Endothelial cell of umbilical vein (primary cell): Measurements from ENCODE around the gene RNFT2. TPM values are rescaled to one million over a fixed set of nuclear protein-coding genes. Genes with fewer than 3 reads are reported as not detected.

Experiments used
- BruUV-seq: library from RNA; stranded (reverse); fragments of 400-500 nt; replicated peaks from 2 replicates; lab custom pipeline; 2021; lab: Mats Ljungman, UMichigan
- CTCF ChIA-PET: fragments of 300-600, 350-600 bp; sonication (Branson Sonifier 250); formaldehyde crosslinking; loops from one replicate; lab custom pipeline; 2021; ENCODE audit warnings: antibody characterized with exemption, inconsistent platforms; lab: Charles Lee
- POLR2A ChIA-PET: fragments of 300-600, 350-600 bp; sonication (Branson Sonifier 250); formaldehyde crosslinking; loops from one replicate; lab custom pipeline; 2021; ENCODE audit warnings: antibody characterized with exemption, inconsistent platforms; lab: Charles Lee
- DNase-seq: peaks from one replicate; pipeline ENCODE4 v3.0.0-alpha.2; 2011; ENCODE audit warnings: low read depth, low spot score
- FAIRE-seq: peaks from 2 replicates; lab custom pipeline; 2011; peaks lifted over from hg19 to GRCh38; lab: Jason Lieb, UNC
- H2AFZ ChIP-seq: 2 replicates; pipeline ENCODE4 v1.6.0; 2012; ENCODE audit warnings: low read depth, low read length, control low read depth, inconsistent platforms
- H3K27ac ChIP-seq: 2 replicates; pipeline ENCODE4 v1.5.1; 2011; ENCODE audit warnings: low read depth, mild to moderate bottlenecking, control low read depth, low read length, moderate library complexity; ENCODE audit not compliant: insufficient read depth
- H3K27me3 ChIP-seq, 2 experiments: 2 replicates each; pipeline versions ENCODE4 v1.6.0 to v1.6.1; 2011; ENCODE audit warnings: low read length in 2 of 2, mixed read lengths in 1 of 2; ENCODE audit not compliant: control insufficient read depth in 2 of 2, insufficient read depth in 2 of 2
- H3K36me3 ChIP-seq, 2 experiments: 2 replicates in 1 of 2; 3 replicates in 1 of 2; pipeline ENCODE4 v1.5.1; 2011; ENCODE audit warnings: low read length in 2 of 2, mild to moderate bottlenecking in 1 of 2, moderate library complexity in 1 of 2; ENCODE audit not compliant: control insufficient read depth in 2 of 2, insufficient read depth in 2 of 2; ENCODE audit errors: extremely low read depth in 1 of 2
- H3K4me1 ChIP-seq: 3 replicates; pipeline ENCODE4 v1.5.1; 2011; ENCODE audit warnings: mild to moderate bottlenecking, low read length; ENCODE audit not compliant: control insufficient read depth, insufficient read depth; ENCODE audit errors: extremely low read depth
- H3K4me2 ChIP-seq: 2 replicates; pipeline ENCODE4 v1.6.1; 2011; ENCODE audit warnings: low read length, control low read depth, mixed read lengths; ENCODE audit not compliant: insufficient read depth
- H3K4me3 ChIP-seq, 3 experiments: fragments of 200-600 bp in 1 of 3; sonication (generic), shearing (Covaris generic) in 1 of 3; replicated peaks in 1 of 3; 2 replicates each; pipeline ENCODE4 v1.5.1; 2011 to 2016; ENCODE audit warnings: control low read depth in 3 of 3, low read length in 3 of 3, mild to moderate bottlenecking in 2 of 3, inconsistent platforms in 1 of 3, low read depth in 1 of 3, moderate library complexity in 1 of 3; ENCODE audit not compliant: insufficient read depth in 1 of 3
- H3K79me2 ChIP-seq: 2 replicates; pipeline ENCODE4 v1.6.0; 2012; ENCODE audit warnings: low read length, inconsistent platforms; ENCODE audit not compliant: control insufficient read depth, insufficient read depth
- H3K9ac ChIP-seq: replicated peaks from 2 replicates; pipeline ENCODE3; 2011; ENCODE audit warnings: low read length, control low read depth; ENCODE audit not compliant: insufficient read depth; ENCODE audit errors: extremely low read depth
- H3K9me1 ChIP-seq: replicated peaks from 3 replicates; pipeline ENCODE4 v1.6.0; 2011; ENCODE audit warnings: mild to moderate bottlenecking, low read length; ENCODE audit not compliant: control insufficient read depth, insufficient read depth; ENCODE audit errors: extremely low read depth
- H3K9me3 ChIP-seq: replicated peaks from 2 replicates; pipeline ENCODE4 v1.5.1; 2012; ENCODE audit warnings: low read length, inconsistent platforms; ENCODE audit not compliant: control insufficient read depth, insufficient read depth
- H4K20me1 ChIP-seq: replicated peaks from 2 replicates; pipeline ENCODE3; 2011; ENCODE audit warnings: mild to moderate bottlenecking, low read length; ENCODE audit not compliant: control insufficient read depth, insufficient read depth; ENCODE audit errors: extremely low read depth
- EZH2 ChIP-seq: IDR thresholded peaks from 2 replicates; pipeline ENCODE4 v1.6.1; 2012; ENCODE audit warnings: borderline replicate concordance, low read depth, mild to moderate bottlenecking, moderate library complexity, low read length, inconsistent platforms; ENCODE audit not compliant: severe bottlenecking
- FOS ChIP-seq: IDR thresholded peaks from 2 replicates; pipeline ENCODE4 v1.6.1; 2011; ENCODE audit warnings: mild to moderate bottlenecking, low read length, moderate library complexity, borderline replicate concordance; ENCODE audit not compliant: insufficient read depth
- GATA2 ChIP-seq: IDR thresholded peaks from 2 replicates; pipeline ENCODE4 v1.7.0; 2011; ENCODE audit warnings: low read depth, mild to moderate bottlenecking, moderate library complexity, mixed read lengths, low read length; ENCODE audit not compliant: insufficient read length, insufficient read depth
- JUN ChIP-seq: IDR thresholded peaks from 2 replicates; pipeline ENCODE4 v1.6.1; 2011; ENCODE audit warnings: borderline replicate concordance, low read depth; ENCODE audit not compliant: insufficient read length, insufficient read depth
- MYC ChIP-seq: IDR thresholded peaks from one replicate; pipeline ENCODE4 v1.6.1; 2011; ENCODE audit warnings: mild to moderate bottlenecking, low read depth, low read length
- POLR2A ChIP-seq: IDR thresholded peaks from 2 replicates; pipeline ENCODE4 v1.6.1; 2012; ENCODE audit warnings: low read depth, mild to moderate bottlenecking, control low read depth, low read length
- POLR2AphosphoS5 ChIP-seq: IDR thresholded peaks from 2 replicates; pipeline ENCODE4 v1.6.1; 2012; ENCODE audit warnings: low read depth, mild to moderate bottlenecking, control low read depth, low read length, moderate library complexity; ENCODE audit not compliant: insufficient read depth
- dilution Hi-C: fragments of 300-500 bp; cut with MboI; formaldehyde crosslinking; loops from one replicate; pipeline ENCODE4 v1.15.0; 2019; ENCODE audit warnings: low sequenced_read_pairs; ENCODE audit not compliant: extremely low pct_ligation_motif_present
- intact Hi-C: fragments of 100-400 bp; cut with micrococcal nuclease; formaldehyde crosslinking; loops from one replicate; pipeline ENCODE4 v1.10.0; 2022
- polyA plus RNA-seq, 4 experiments: library from polyadenylated mRNA; depleted of rRNA in 3 of 4; stranded (reverse) in 3 of 4; unstranded in 1 of 4; fragments of >200 nt; gene quantifications; 2 replicates each; pipeline versions ENCODE4 v1.2.1 to v1.2.3, GENCODE V29; 2011 to 2012; ENCODE audit warnings: missing spikeins in 1 of 4
- total RNA-seq: library from RNA; stranded (reverse); gene quantifications from 2 replicates; pipeline ENCODE4 v1.2.3, GENCODE V29; 2021
- TF ChIP-seq, protein P1 (sequence below), 2 donors: IDR thresholded peaks; 1 replicate in 1 of 2; 2 replicates in 1 of 2; pipeline ENCODE4 v1.5.1; 2011; ENCODE audit warnings: low read length in 2 of 2, mild to moderate bottlenecking in 2 of 2, moderate library complexity in 2 of 2, control low read depth in 1 of 2, inconsistent platforms in 1 of 2, low read depth in 1 of 2; ENCODE audit not compliant: insufficient read depth in 1 of 2; ENCODE audit errors: extremely low read depth in 1 of 2
- TF ChIP-seq, protein P2 (sequence below): IDR thresholded peaks from 2 replicates; pipeline ENCODE4 v1.6.1; 2011; ENCODE audit not compliant: insufficient read depth, insufficient read length

RNFT2 gene
- total and polyA plus RNA-seq, 2 donors (not counting 3 experiments of a cell fraction or from before 2014, with no cell fraction given) = 1.4 to 6.6 TPM

- H3K79me2 ChIP-seq = no peaks in the 10 kb centered on the region
- POLR2A ChIA-PET = no interaction called here
- no peaks in the 10 kb centered on the region for H3K36me3 ChIP-seq
- H3K4me3 ChIP-seq = no peak overlapping the region
- H2AFZ ChIP-seq = no peak overlapping the region
- TF ChIP-seq, protein P1, sequence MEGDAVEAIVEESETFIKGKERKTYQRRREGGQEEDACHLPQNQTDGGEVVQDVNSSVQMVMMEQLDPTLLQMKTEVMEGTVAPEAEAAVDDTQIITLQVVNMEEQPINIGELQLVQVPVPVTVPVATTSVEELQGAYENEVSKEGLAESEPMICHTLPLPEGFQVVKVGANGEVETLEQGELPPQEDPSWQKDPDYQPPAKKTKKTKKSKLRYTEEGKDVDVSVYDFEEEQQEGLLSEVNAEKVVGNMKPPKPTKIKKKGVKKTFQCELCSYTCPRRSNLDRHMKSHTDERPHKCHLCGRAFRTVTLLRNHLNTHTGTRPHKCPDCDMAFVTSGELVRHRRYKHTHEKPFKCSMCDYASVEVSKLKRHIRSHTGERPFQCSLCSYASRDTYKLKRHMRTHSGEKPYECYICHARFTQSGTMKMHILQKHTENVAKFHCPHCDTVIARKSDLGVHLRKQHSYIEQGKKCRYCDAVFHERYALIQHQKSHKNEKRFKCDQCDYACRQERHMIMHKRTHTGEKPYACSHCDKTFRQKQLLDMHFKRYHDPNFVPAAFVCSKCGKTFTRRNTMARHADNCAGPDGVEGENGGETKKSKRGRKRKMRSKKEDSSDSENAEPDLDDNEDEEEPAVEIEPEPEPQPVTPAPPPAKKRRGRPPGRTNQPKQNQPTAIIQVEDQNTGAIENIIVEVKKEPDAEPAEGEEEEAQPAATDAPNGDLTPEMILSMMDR (IDR thresholded peaks at IDR 0.05; ENCODE audit: extremely low read depth in 1 of 2, insufficient read depth in 1 of 2, low read depth in 1 of 2, low read length in 2 of 2) = no peak
- TF ChIP-seq POLR2A (no peak), JUN (no peak), EZH2 (no peak), GATA2 (no peak)
- H4K20me1 ChIP-seq = no peaks in the 10 kb centered on the region
- H3K27ac ChIP-seq = no peak overlapping the region
- CTCF ChIA-PET = no interaction called here
- DNase-seq (no peak), FAIRE-seq (no peak)
- no TSS peak for BruUV-seq
- dilution Hi-C loops (no loop called here), intact Hi-C loops (no loop called here)
- H3K9me3 ChIP-seq = no peaks in the 10 kb centered on the region
- H3K9me1 ChIP-seq = no peaks in the 10 kb centered on the region
- no peaks in the 10 kb centered on the region for H3K27me3 ChIP-seq
- H3K9ac ChIP-seq = no peak overlapping the region
- H3K4me1 ChIP-seq = no peaks in the 10 kb centered on the region
- H3K4me2 ChIP-seq = no peak overlapping the region
Measured at GRCh38 chr12:116779597-116779996, 41.5 kb downstream of the RNFT2 start.

GRCh38 chr12:116780942-116781341 lies 42.8 kb downstream of the RNFT2 start:
- CTCF ChIA-PET = no interaction called here
- Histone ChIP-seq H3K27ac (no peak overlapping the region), H3K4me3 (no peak overlapping the region), H3K9me1 (no peaks in the 10 kb centered on the region), H4K20me1 (no peaks in the 10 kb centered on the region), H3K27me3 (no peaks in the 10 kb centered on the region), H3K36me3 (no peaks in the 10 kb centered on the region), H3K4me1 (no peaks in the 10 kb centered on the region), H3K9me3 (no peaks in the 10 kb centered on the region), H3K79me2 (no peaks in the 10 kb centered on the region), H3K9ac (no peak overlapping the region), H2AFZ (no peak overlapping the region), H3K4me2 (no peak overlapping the region)
- POLR2A ChIA-PET = no interaction called here
- no peak for DNase-seq
- BruUV-seq = no TSS peak
- TF ChIP-seq, protein P1 (IDR thresholded peaks at IDR 0.05; ENCODE audit: extremely low read depth in 1 of 2, insufficient read depth in 1 of 2, low read depth in 1 of 2, low read length in 2 of 2) = no peak
- TF ChIP-seq GATA2 (no peak), FOS (no peak), MYC (no peak), EZH2 (no peak), JUN (no peak), POLR2A (no peak), POLR2AphosphoS5 (no peak)
- TF ChIP-seq, protein P2, sequence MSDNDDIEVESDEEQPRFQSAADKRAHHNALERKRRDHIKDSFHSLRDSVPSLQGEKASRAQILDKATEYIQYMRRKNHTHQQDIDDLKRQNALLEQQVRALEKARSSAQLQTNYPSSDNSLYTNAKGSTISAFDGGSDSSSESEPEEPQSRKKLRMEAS = no peak
- dilution Hi-C loops (no loop called here), intact Hi-C loops (no loop called here)
- FAIRE-seq = no peak
